Superior temporal gyrus (tissue), 1 donor: ENCODE results near the gene NGLY1.

ENCODE experiments used
- DNase-seq: peaks from one replicate; pipeline ENCODE4 v3.0.0-alpha.2; 2016; ENCODE audit errors: extremely low spot score

Gene NGLY1, protein sequence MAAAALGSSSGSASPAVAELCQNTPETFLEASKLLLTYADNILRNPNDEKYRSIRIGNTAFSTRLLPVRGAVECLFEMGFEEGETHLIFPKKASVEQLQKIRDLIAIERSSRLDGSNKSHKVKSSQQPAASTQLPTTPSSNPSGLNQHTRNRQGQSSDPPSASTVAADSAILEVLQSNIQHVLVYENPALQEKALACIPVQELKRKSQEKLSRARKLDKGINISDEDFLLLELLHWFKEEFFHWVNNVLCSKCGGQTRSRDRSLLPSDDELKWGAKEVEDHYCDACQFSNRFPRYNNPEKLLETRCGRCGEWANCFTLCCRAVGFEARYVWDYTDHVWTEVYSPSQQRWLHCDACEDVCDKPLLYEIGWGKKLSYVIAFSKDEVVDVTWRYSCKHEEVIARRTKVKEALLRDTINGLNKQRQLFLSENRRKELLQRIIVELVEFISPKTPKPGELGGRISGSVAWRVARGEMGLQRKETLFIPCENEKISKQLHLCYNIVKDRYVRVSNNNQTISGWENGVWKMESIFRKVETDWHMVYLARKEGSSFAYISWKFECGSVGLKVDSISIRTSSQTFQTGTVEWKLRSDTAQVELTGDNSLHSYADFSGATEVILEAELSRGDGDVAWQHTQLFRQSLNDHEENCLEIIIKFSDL

DNA sequence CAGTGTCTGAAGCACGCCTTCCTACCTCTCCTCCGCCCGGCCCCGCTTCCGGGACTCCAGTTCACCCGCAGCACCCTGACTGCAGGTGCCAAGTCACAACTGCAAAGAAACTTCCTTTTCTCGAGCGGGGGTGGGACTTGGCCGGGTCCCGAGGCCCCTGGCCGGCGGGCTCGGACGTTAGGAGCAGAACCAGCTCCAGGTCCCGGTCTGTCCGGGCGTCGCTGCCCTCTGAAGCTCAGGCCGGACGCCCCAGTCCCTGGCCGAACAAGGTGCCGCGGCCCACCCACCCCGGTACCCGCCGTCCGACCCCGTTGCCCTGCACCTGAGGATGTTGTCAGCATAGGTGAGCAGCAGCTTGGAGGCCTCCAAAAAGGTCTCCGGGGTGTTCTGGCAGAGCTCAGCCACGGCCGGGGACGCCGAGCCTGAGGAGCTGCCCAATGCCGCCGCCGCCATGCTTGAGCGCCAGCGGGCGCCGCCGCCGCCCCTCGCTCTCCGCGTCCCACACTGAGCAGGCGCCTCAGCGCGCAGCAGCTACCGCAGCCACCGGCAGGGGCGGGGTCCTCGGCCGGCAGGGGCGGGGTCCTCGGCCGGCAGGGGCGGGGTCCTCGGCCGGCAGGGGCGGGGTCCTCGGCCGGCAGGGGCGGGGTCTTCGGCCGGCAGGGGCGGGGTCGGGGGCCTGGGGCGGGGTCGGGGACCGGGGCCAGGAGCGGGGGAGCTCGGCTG is at the start of gene NGLY1:
NGLY1 (minus strand) TSS at position 506 of the 723 bp plus-strand sequence; CDS start at position 453, 53 bp downstream.
- peak; percentile 74 for DNase-seq

DNA sequence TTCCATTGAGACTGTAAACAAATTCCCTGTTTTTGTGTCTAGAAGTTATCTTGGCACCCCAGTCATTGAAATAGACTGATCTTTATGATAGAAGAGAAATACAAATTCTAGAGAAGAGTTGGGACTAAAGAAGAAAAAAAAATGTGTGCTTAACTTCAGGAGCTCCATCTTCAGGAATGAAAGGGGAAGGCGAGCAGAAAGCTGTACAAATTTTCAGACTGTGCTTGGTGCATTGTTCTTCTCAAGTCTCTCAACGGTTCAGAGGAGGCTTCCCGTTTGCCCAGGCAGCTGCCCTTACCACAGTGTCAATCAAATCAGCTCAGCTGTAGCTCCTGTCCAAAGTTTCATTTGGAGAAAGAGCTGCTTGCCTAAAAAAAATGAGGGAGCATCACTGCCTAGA is 48.3 kb upstream of the NGLY1 start:
- DNase-seq, result peak; percentile 44

DNA sequence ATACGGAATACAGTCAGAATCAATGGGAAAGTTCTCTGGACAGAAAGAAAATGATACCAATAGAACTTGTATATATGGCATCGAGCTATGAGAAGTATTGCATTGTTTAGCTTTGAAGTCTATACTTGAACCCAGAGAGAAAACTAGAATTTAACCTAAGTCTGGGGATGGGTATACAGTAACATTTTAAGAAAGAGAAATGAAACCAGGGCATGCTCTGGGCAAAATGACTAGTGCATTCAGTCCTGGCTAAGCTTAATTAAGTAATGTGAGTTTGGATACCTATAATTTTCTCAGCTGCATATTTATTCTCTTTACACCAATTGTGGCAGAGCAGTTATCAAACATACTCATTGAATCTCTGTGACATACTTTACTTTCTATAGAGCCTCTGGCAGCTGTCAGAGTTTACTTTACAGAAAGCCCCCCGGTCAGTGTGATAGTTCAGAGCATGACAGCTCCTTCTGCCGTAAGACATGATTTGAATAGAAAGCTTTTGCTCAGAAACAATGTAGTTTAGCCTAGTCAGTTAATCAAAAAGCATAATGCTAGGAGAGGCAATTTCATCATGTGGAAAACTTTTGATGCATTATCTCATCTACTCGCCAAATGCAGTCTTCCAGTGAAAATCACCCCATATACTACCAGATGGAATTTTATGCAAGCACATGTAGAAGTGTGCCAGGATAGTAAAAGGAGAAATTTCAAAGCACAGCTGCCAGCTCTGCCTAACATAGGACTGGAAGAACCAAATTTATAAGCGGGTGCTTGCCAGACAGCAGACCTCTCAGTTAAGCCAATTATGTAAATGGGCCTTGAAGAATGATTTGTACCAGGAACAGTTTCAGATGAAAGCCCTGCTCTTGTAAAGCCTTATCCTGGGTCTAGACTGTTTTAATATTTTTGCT is 47.4 kb upstream of the NGLY1 start:
- DNase-seq, result peak; percentile 82

DNA sequence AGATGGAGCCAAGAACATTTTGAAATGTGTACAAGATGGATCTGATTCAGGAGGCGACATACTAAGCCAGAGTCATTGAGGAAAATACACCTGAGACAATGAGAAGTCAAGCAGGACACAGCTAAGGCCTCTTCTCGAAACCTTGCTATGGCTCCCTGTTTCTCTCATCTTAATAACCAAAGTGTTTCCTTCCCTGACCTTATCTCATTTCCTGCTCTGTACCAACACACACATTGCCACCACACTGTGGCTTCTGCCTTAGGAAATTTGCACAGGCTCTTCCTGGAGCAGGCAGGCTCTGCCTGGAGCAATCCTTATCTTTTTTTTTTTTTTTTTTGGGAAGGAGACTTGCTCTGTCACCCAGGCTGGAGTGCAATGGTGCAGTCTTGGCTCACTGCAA is 43.3 kb upstream of the NGLY1 start:
- DNase-seq, result no peak

DNA sequence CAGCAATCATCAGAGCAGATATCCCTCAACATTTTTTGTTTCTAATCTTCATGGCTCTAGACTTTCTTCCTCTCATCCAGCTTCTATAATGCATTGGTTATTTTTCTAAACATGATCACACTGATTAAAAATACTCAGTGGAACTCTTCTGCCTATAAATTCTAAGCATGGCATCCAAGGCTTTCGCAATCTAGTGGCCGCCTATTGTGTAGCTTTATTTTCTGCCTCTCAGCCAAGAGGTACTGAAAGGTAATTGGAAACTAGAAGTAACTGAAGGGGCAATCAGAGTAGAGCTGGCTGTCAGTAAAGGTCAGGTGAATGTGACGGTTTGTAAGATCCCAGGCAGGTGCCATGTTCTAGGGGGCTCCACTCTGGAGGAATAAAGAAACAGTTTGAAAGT is 40.1 kb upstream of the NGLY1 start:
- DNase-seq, result no peak

DNA sequence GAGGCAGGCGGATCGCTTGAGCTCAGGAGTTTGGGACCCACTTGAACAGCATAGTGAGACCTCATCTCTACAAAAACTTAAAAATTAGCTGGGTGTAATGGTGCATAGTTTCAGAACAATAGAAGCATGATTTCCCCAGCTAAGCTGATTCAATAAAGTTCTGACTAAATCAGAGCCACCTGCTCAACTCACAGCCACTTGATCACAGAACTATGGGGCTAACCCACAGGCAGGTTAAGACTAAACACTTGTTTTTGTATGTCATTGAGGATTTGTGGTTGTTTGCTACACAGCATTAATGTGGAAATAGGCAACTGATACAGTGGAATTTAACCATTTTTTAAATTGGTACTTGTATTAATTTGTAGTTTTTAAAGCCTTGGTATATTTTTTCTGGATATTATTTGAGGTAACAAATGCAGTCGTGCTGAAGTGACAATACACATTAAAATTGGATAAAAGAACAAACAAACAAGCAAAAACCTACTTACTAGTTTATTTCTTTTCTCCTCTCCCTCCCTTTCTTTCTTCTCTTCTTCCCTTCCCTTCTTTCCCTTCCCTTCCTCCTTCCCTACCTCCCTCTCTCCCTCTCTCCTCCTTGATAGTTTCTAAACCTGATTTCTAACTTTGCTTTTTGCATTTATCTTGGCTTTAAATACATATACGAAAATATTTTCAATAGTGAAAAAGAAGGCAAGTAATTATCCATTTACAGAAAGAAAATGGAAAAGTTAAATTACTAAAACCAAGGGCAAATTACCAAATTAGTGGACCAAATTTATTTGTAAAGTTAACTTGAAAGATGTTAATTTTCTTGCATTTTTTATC is 38.7 kb upstream of the NGLY1 start:
- DNase-seq, result no peak

DNA sequence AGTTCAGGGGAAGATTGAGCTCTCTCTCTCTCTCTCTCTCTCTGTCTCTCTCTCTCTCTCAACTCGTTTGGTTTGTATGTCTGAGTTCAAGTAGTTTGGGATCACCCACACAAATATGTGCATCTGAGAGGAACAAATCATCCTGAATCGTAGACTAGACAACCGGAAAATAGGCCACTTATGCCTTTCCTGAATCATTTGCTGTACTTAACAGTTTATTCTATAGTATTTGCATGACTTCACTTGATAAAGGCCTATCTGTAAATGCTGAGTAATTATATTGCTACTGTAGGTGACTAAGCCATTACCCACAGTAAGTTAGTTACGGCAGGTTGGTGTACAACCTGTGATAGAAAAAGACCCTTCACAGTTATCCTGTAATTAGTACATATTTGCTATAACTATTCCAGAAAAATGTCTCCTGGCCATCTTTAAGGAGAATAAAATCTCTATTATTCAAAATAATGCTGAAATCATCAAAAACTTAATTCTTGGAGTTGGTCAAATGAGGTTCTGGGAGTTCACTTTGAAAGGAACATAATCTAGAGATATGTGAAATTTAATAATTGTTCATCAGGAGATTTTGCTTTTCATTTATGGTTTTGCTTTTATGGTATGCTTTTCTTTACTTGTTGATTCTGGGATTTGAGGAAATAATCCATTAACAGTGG is 37.7 kb upstream of the NGLY1 start:
- DNase-seq, result no peak

DNA sequence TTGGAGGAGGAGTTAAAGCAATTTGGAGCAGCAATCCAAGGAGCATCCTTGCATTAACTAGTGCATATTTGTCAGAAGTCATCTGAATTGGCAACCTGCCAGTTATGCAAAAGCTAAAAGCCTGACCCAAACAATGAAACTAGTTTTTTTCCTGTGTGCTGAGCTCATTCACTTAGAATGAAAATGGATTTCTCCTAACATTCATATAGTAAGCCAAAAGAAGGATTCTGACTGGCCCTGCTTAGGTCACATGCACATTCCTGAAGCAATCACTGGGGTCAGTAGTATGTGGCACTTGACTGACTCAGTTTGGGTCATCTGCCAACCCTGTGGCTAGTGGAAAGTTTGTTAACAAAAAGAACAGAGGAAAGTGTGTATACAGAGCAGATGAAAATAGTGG is 37.1 kb upstream of the NGLY1 start:
- peak; percentile 36 for DNase-seq

DNA sequence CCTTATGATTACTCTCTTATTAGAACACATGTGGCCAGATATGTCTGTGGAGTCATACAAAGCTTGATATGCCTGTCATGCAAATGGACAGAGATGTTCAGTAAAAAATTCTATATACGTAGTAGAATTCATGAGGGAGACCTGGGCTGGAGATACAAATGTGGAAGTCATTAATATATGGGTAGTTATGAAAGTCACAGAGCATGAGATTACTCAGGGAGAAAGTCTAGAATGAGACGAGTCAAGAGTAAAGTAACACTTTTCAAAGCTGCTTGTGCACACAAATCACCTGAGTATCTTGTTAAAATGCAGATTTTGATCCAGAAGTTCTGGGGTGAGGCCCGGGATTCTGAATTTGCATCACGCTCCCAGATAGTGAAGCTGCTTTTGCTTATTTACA is 35.1 kb upstream of the NGLY1 start:
- no peak for DNase-seq

DNA sequence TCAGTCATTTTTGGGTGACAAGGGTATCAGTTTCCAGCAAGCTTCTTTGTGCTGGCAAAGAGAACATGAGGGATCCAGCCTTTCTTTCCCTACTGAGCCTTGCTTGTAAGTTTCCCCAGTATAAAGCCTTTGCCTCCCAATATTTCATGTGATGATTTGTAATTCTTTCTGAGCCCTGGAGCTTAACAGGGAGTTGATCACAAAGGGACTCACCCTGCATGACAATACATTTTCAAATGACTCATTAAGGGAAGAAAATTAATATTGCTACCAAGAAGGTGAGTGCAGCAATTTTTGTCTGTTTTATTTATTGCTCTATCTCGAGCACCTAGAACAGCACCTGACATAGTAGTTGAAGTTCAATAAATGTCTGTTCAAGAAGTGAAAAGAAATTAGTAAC is 34.4 kb upstream of the NGLY1 start:
- DNase-seq, result no peak

DNA sequence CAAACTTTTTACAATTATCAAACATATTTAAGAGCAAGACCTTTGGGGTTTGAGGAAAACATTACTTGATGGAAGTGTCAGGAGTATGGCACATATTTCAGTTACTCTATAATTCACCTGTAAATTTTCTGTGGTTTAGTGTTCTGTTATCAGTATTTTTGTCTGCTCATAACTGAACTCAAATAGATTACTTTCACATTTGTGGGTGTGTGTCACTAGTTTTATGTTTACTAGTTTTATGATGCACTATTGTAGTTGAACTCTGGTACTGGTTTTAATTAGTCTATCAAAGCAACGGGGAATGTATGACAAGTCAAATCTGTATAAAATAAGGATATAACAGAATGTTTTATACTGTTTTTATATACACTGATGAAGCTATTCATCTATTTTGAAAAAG is 33.9 kb upstream of the NGLY1 start:
- no peak for DNase-seq

DNA sequence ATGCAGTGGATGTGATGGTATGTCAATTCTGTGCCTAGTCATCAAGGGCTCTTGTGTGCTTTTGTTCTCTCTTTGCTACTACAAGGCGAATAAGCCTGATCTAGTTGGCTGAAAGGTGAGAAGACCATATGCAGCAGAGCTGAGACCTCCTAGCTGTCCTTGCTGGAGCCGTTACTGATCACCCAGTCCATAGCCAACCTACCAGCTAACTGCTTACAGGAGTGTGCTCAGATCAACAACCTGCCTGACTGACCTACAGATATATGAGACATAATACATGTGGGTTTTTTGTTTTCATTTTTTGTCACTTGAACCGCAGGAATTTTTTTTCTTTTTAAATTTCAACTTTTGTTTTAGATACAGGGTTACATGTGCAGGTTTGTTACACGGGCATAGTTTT is 29.4 kb upstream of the NGLY1 start:
- no peak for DNase-seq

DNA sequence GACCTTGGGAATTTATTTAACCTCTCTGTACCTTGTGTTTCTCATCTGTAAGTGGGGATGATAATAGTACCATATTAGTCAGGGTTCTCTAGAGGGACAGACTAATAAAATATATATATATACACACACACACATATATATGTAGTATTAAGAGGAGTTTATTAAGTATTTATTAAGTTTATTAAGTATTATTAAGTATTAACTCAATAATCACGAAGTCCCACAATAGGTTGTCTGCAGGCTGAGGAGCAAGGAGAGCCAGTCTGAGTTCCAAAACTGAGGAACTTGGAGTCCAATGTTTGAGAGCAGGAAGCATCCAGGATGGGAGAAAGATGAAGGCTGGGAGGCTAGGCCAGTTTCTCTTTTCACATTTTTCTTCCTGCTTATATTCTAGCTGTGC is 21.4 kb upstream of the NGLY1 start:
- no peak for DNase-seq

DNA sequence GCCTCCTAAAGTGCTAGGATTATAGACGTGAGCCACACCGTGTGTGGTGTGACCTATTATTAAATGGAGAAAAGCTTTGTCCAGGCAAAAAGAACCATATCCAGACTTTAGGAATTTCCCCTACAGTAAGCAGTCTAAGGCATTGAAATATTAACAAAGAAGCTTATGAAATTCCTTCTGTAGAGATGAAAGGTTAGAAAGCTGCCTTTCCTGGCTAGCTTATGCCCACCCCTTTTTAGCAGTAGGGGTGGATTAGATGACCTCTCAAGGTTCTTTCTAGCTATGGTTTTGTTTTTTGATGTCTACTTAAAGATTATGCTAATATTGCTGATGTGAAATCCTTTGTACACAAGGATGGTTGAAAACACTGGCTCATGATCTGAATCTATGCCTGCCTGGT is 20.6 kb upstream of the NGLY1 start:
- no peak for DNase-seq

DNA sequence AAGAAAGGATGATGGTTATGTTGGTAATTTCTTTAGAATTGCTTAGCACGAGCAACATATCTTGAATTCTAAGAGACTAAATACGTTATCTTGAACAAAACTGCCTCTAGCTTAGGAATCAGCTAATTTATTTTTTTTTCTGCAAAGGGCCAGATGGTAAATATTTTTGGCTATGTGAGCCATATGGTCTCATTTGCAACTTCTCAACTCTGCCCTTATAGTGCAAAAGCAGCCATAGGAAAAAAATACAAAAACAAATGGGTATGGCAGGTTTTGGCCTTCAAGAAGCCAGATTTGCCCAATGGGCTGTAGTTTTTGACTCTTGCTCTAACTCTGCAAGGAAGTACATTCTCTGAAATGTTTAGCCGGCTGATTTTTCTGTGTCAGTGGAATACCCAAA is 18.5 kb upstream of the NGLY1 start:
- no peak for DNase-seq

DNA sequence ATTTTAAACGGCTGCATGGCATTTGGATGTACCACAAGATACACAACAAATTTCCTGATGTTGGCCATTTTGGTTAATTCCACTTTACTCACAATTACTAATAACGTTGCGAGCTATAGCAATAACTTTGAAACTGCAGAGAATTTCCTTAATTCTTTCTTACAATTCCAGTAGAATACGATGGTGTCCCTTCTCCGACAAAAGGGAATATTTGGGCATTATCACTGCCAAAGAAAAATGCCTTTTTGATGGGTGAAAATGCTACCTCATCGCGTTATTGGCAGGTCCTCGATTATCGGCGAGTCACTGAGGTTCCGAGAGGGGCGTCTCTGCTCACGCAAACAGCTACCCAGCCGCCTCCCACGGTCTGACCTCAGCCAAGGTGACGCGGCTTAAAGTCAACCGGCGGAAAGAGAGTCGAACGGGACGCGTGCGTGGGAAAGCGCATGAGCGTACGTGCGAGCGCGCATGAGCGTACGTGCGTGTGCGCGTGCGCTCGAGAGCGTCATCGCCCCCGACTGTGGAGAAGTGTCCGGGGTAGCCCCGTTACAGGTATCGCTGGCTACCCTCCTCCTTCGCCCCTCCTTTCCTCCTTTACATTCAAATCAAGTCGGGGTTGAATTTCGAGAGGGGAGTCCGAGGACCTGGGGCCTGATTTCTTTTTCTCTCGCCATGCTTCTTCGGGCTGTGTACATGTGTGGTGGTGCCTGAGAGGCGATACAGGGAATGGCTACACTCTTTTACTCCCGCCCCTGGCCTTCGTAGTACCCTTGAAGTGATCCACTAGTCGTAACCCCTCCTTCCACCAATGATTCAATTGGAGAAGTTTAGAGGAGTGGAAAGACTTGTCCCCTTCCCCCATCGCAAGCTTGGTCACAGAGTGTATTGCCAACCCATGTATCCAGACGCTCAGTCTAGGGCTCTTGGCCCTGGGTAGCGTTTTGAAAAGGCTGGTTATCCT is 6.6 kb upstream of the NGLY1 start, which contains the start of gene OXSM:
OXSM (plus strand) TSS at position 495 of the 961 bp plus-strand sequence. CDS start 931 bp downstream, outside the sequence.
- peak; percentile 94 for DNase-seq

DNA sequence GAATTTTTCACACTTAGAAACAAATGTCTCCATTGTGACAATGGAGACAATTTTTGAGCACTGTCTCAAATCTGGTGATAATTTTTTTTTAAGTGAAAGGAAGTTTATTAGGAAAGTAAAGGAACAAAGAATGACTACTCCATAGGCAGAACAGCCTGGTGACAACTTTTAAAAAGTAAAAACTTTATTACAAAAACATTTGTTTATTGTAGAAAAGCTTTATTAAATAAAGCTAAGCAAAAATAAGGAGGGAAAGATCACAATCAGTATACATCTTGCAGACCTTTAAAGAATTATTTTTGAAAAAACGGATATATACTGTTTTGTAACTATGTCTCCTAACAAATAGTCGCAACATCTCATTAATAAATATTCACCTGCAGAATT is 6.0 kb upstream of the NGLY1 start:
- no peak for DNase-seq

DNA sequence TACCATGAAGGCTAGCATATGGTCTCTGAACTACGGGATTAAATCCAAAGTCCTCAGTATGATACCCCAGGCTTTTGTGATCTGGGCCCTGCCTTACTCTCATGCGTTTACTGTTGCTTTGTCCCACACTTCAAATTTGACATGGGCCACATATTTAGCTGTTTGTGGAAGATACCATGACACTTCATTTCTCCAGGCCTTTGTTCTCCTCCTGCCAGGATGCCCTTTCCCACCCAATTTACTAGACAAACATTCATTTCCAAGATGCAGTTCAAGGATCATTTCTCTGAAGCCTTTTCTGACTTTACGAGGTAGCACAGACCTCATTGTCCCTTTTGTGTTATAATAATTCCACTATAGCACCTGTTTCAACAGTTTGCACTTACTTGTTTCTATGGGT is 4.4 kb upstream of the NGLY1 start:
- DNase-seq, result no peak

DNA sequence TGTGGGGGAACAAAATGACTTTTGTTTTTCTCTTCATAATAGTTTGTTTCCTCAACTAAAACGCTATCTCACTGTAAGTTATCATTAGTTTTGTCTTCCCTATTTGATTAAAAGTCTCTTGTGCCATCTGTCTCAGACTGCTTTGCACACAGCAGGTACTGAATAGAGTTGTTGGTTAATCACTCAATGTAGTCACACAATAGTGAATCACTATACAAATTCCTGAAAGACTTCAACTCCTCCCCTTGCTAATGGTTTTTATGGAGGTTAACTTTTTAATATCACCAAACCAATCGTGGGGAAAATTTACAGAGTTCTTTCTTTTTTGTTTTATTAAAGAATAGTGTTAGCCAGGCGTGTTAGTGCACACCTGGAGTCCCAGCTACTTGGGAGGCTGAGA is 2.6 kb upstream of the NGLY1 start:
- no peak for DNase-seq
